Spleen (tissue), 7 donors: Measurements from ENCODE around the gene ST3GAL2.
A peak's percentile ranks its signal among the peaks of the same experiment; 100 is the strongest.

Source experiments
- CTCF ChIP-seq, 11 experiments: fragments of 200-600 bp in 7 of 11; fragments of 450-650 bp in 4 of 11; sonication (generic) in 4 of 11; IDR thresholded peaks in 8 of 11; conservative IDR thresholded peaks in 3 of 11; 1 replicate in 7 of 11; 2 replicates in 4 of 11; pipeline versions ENCODE4 v1.4.0 to v1.8.0; 2016 to 2021; ENCODE audit warnings: antibody characterized with exemption in 11 of 11, inconsistent platforms in 4 of 11, mild to moderate bottlenecking in 1 of 11
- POLR2A ChIP-seq, 3 donors: fragments of 450-650 bp; IDR thresholded peaks; one replicate each; pipeline ENCODE4 v1.5.1; 2017; ENCODE audit warnings: antibody characterized with exemption in 3 of 3, mild to moderate bottlenecking in 1 of 3
- POLR2AphosphoS5 ChIP-seq, 3 donors: sonication (generic); formaldehyde crosslinking; IDR thresholded peaks; one replicate each; pipeline ENCODE4 v1.5.1; 2017; ENCODE audit warnings: antibody characterized with exemption in 3 of 3
- donor health status: DM: no; HTN: no; CAD: no; lungs with moderate emphysema.
- donor health status: DM: no; HTN: no; CAD: no.
- donor health status: DM: no; HTN: no; CAD: no.

- TF ChIP-seq POLR2AphosphoS5 (IDR thresholded peaks at IDR 0.05) (peak in 1 of 3 donors; percentile 54), CTCF (IDR thresholded peaks at IDR 0.05 in 8 of 11, conservative IDR thresholded peaks at IDR 0.05 in 3 of 11) (no peak), POLR2A (IDR thresholded peaks at IDR 0.05) (no peak)
These were observed 40.6 kb downstream of the ST3GAL2 start for GRCh38 chr16:70398177-70398743.
